Fibroblast of the aortic adventitia (primary cell): ENCODE data around the gene CD69. TPM values are rescaled to one million over a fixed set of nuclear protein-coding genes. Genes with fewer than 3 reads are reported as not detected.

Experiments used
- DNase-seq: peaks from one replicate; pipeline ENCODE4 v3.0.0-alpha.2; 2010; ENCODE audit warnings: low read depth
- H3K4me3 ChIP-seq: 2 replicates; pipeline ENCODE4 v1.5.1; 2011; ENCODE audit warnings: low read depth, mild to moderate bottlenecking, control low read depth, low read length, moderate library complexity
- CTCF ChIP-seq: IDR thresholded peaks from 2 replicates; pipeline ENCODE4 v1.5.1; 2011; ENCODE audit warnings: mild to moderate bottlenecking, low read length, control low read depth, inconsistent platforms; ENCODE audit not compliant: insufficient read depth
- total RNA-seq: library from RNA; depleted of rRNA; stranded (reverse); fragments of >200 nt; gene quantifications from 2 replicates; pipeline ENCODE4 v1.2.3, GENCODE V29; 2012; ENCODE audit warnings: low replicate concordance

Gene CD69
- total RNA-seq, 1 donor: not detected

- DNase-seq: peak; percentile 46
- no peak for TF ChIP-seq CTCF
- no peak overlapping the region for H3K4me3 ChIP-seq
Observed at GRCh38 chr12:9792961-9793617, 32.4 kb upstream of the CD69 start.

- no peak for DNase-seq
- no peak for TF ChIP-seq CTCF
- H3K4me3 ChIP-seq: no peak overlapping the region
Observed at GRCh38 chr12:9792185-9792900, 31.6 kb upstream of the CD69 start.

GRCh38 chr12:9786726-9787717 is 26.3 kb upstream of the CD69 start:
- no peak overlapping the region for H3K4me3 ChIP-seq
- DNase-seq: no peak
- no peak for TF ChIP-seq CTCF

- DNase-seq: no peak
- TF ChIP-seq CTCF: no peak
- H3K4me3 ChIP-seq: no peak overlapping the region
Observed at GRCh38 chr12:9784816-9785215, 24.1 kb upstream of the CD69 start.

GRCh38 chr12:9784326-9784725 is 23.6 kb upstream of the CD69 start:
- no peak for TF ChIP-seq CTCF
- no peak overlapping the region for H3K4me3 ChIP-seq
- no peak for DNase-seq

- DNase-seq: no peak
- TF ChIP-seq CTCF: no peak
Observed at GRCh38 chr12:9782547-9783382, 22.1 kb upstream of the CD69 start.

More at GRCh38 chr12:9782547-9783382, 22.1 kb upstream of the CD69 start:
- H3K4me3 ChIP-seq: no peak overlapping the region
